ENCODE data around the gene SLC35F2. TPM values are rescaled to one million over a fixed set of nuclear protein-coding genes. Genes with fewer than 3 reads are reported as not detected.
A peak's percentile ranks its signal among the peaks of the same experiment; 100 is the strongest.

SLC35F2 gene
- total RNA-seq, 1 donor from 2014 or later, result 3.1 TPM

GRCh38 chr11:107747622-107748021 lies 111.0 kb downstream of the SLC35F2 start:
- Histone ChIP-seq H3K4me3 (ENCODE audit: low read length in 3 of 3) (peak overlapping the region in 1 of 3 donors; percentile 5), H3K27me3 (ENCODE audit: control insufficient read depth in 3 of 3, insufficient read depth in 3 of 3, low read length in 3 of 3) (no peaks in the 10 kb centered on the region), H3K27ac (ENCODE audit: low read depth, low read length) (peak overlapping the region; percentile 87), H3K9me3 (ENCODE audit: control insufficient read depth in 3 of 3, low read length in 3 of 3) (no peaks in the 10 kb centered on the region), H3K9ac (ENCODE audit: low read depth in 1 of 3, low read length in 3 of 3) (peak overlapping the region in 2 of 3 donors; percentile 32 to 40), H3K36me3 (ENCODE audit: control insufficient read depth in 3 of 3, insufficient read depth in 3 of 3, low read length in 3 of 3) (no peaks in the 10 kb centered on the region), H3K4me1 (ENCODE audit: control insufficient read depth in 3 of 3, insufficient read depth in 3 of 3, low read length in 3 of 3) (peaks cover 7 to 24% (median 11%) of the 10 kb centered on the region in 3 donors)

GRCh38 chr11:107744736-107745135 lies 113.9 kb downstream of the SLC35F2 start:
- H3K4me3 ChIP-seq (ENCODE audit: low read length in 3 of 3), result peak overlapping the region in 1 of 3 donors; percentile 14
- H3K9ac ChIP-seq (ENCODE audit: low read depth in 1 of 3, low read length in 3 of 3), result no peak overlapping the region
- H3K27ac ChIP-seq (ENCODE audit: low read depth, low read length), result peak overlapping the region; percentile 70
- no peaks in the 10 kb centered on the region for H3K36me3 ChIP-seq (ENCODE audit: control insufficient read depth in 3 of 3, insufficient read depth in 3 of 3, low read length in 3 of 3)
- no peaks in the 10 kb centered on the region for H3K9me3 ChIP-seq (ENCODE audit: control insufficient read depth in 3 of 3, low read length in 3 of 3)
- peaks cover 11 to 33% (median 13%) of the 10 kb centered on the region in 3 donors for H3K4me1 ChIP-seq (ENCODE audit: control insufficient read depth in 3 of 3, insufficient read depth in 3 of 3, low read length in 3 of 3)
- no peaks in the 10 kb centered on the region for H3K27me3 ChIP-seq (ENCODE audit: control insufficient read depth in 3 of 3, insufficient read depth in 3 of 3, low read length in 3 of 3)

GRCh38 chr11:107743191-107743590 lies 115.4 kb downstream of the SLC35F2 start:
- H3K4me3 ChIP-seq (ENCODE audit: low read length in 3 of 3), result peak overlapping the region in 1 of 3 donors; percentile 18

GRCh38 chr11:107741044-107741823 lies 117.4 kb downstream of the SLC35F2 start:
- Histone ChIP-seq H3K9ac (ENCODE audit: low read depth in 1 of 3, low read length in 3 of 3) (peak overlapping the region in 1 of 3 donors; percentile 10), H3K9me3 (ENCODE audit: control insufficient read depth in 3 of 3, low read length in 3 of 3) (no peaks in the 10 kb centered on the region), H3K27me3 (ENCODE audit: control insufficient read depth in 3 of 3, insufficient read depth in 3 of 3, low read length in 3 of 3) (no peaks in the 10 kb centered on the region), H3K4me1 (ENCODE audit: control insufficient read depth in 3 of 3, insufficient read depth in 3 of 3, low read length in 3 of 3) (peaks cover 11 to 33% (median 13%) of the 10 kb centered on the region in 3 donors), H3K4me3 (ENCODE audit: low read length in 3 of 3) (no peak overlapping the region), H3K27ac (ENCODE audit: low read depth, low read length) (no peak overlapping the region), H3K36me3 (ENCODE audit: control insufficient read depth in 3 of 3, insufficient read depth in 3 of 3, low read length in 3 of 3) (no peaks in the 10 kb centered on the region)

More at GRCh38 chr11:107743191-107743590, 115.4 kb downstream of the SLC35F2 start:
- H3K4me1 ChIP-seq (ENCODE audit: control insufficient read depth in 3 of 3, insufficient read depth in 3 of 3, low read length in 3 of 3), result peaks cover 11 to 33% (median 13%) of the 10 kb centered on the region in 3 donors
- H3K9me3 ChIP-seq (ENCODE audit: control insufficient read depth in 3 of 3, low read length in 3 of 3), result no peaks in the 10 kb centered on the region
- H3K9ac ChIP-seq (ENCODE audit: low read depth in 1 of 3, low read length in 3 of 3), result peak overlapping the region in 1 of 3 donors; percentile 58
- no peaks in the 10 kb centered on the region for H3K27me3 ChIP-seq (ENCODE audit: control insufficient read depth in 3 of 3, insufficient read depth in 3 of 3, low read length in 3 of 3)
- H3K36me3 ChIP-seq (ENCODE audit: control insufficient read depth in 3 of 3, insufficient read depth in 3 of 3, low read length in 3 of 3), result no peaks in the 10 kb centered on the region
- H3K27ac ChIP-seq (ENCODE audit: low read depth, low read length), result peak overlapping the region; percentile 70

Other genes starting within 250 kb of the SLC35F2 start
- gene SLN, start 146.7 kb downstream of the SLC35F2 start, total RNA-seq, result 2,012 TPM
- gene RAB39A, start 69.7 kb upstream of the SLC35F2 start, total RNA-seq, result 2.1 TPM
- gene CUL5, start 150.1 kb upstream of the SLC35F2 start, total RNA-seq, result 36.0 TPM